ENCODE data around the gene STXBP6. TPM values are rescaled to one million over a fixed set of nuclear protein-coding genes. Genes with fewer than 3 reads are reported as not detected.

STXBP6 gene
- total RNA-seq, 4 donors from 2014 or later = 2.6 to 5.5 (median 4.4) TPM

GRCh38 chr14:25044106-25044698 is 5.7 kb downstream of the STXBP6 start:
- no peaks in the 10 kb centered on the region for H3K9me3 ChIP-seq
- peaks cover 0 to 3% (median 0%) of the 10 kb centered on the region in 3 donors for H3K27me3 ChIP-seq
- DNase-seq (no peak), ATAC-seq (no peak)
- in situ Hi-C loops (cut with MboI; ENCODE audit: low sequenced_read_pairs in 4 of 4) (loop anchor here in 2 of 4 donors (5.0 to 10.0 kb wide), 2 partner anchors 229 to 237 kb away; no protein-coding TSS in a partner anchor), intact Hi-C loops (cut with DNase I; ENCODE audit: low total_unique reads) (loop anchor here (5.0 kb wide), 1 partner anchor 237 kb away; no protein-coding TSS in a partner anchor)
- TF ChIP-seq, protein P1, sequence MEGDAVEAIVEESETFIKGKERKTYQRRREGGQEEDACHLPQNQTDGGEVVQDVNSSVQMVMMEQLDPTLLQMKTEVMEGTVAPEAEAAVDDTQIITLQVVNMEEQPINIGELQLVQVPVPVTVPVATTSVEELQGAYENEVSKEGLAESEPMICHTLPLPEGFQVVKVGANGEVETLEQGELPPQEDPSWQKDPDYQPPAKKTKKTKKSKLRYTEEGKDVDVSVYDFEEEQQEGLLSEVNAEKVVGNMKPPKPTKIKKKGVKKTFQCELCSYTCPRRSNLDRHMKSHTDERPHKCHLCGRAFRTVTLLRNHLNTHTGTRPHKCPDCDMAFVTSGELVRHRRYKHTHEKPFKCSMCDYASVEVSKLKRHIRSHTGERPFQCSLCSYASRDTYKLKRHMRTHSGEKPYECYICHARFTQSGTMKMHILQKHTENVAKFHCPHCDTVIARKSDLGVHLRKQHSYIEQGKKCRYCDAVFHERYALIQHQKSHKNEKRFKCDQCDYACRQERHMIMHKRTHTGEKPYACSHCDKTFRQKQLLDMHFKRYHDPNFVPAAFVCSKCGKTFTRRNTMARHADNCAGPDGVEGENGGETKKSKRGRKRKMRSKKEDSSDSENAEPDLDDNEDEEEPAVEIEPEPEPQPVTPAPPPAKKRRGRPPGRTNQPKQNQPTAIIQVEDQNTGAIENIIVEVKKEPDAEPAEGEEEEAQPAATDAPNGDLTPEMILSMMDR (IDR thresholded peaks at IDR 0.05 in 4 of 5, conservative IDR thresholded peaks at IDR 0.05 in 1 of 5) = no peak
- no peak for TF ChIP-seq POLR2A (IDR thresholded peaks at IDR 0.05)
- no peaks in the 10 kb centered on the region for H3K36me3 ChIP-seq
- H3K4me3 ChIP-seq = no peak overlapping the region
- H3K27ac ChIP-seq = no peak overlapping the region
- peaks cover 0 to 2% of the 10 kb centered on the region in 2 donors for H3K4me1 ChIP-seq

GRCh38 chr14:25042362-25043299 is 7.3 kb downstream of the STXBP6 start:
- Histone ChIP-seq H3K9me3 (no peaks in the 10 kb centered on the region), H3K36me3 (no peaks in the 10 kb centered on the region), H3K27me3 (no peaks in the 10 kb centered on the region), H3K4me1 (no peaks in the 10 kb centered on the region), H3K4me3 (no peak overlapping the region), H3K27ac (no peak overlapping the region)
- ATAC-seq (no peak), DNase-seq (no peak)
- intact Hi-C loops (cut with DNase I; ENCODE audit: low total_unique reads) = loop anchor here (5.0 kb wide), 1 partner anchor 235 kb away; no protein-coding TSS in a partner anchor
- in situ Hi-C loops (cut with MboI; ENCODE audit: low sequenced_read_pairs in 4 of 4) = loop anchor here in 2 of 4 donors (5.0 to 10.0 kb wide), 2 partner anchors 228 to 235 kb away; no protein-coding TSS in a partner anchor
- TF ChIP-seq POLR2A (IDR thresholded peaks at IDR 0.05) = no peak
- TF ChIP-seq, protein P1 (IDR thresholded peaks at IDR 0.05 in 4 of 5, conservative IDR thresholded peaks at IDR 0.05 in 1 of 5) = peak in 1 of 5 experiments; percentile 35

- no peaks in the 10 kb centered on the region for H3K27me3 ChIP-seq
- H3K36me3 ChIP-seq = no peaks in the 10 kb centered on the region
- no peaks in the 10 kb centered on the region for H3K4me1 ChIP-seq
- intact Hi-C loops (cut with DNase I; ENCODE audit: low total_unique reads) = loop anchor here (5.0 kb wide), 1 partner anchor 235 kb away; no protein-coding TSS in a partner anchor
- no peak overlapping the region for H3K4me3 ChIP-seq
- in situ Hi-C loops (cut with MboI; ENCODE audit: low sequenced_read_pairs in 4 of 4) = loop anchor here in 2 of 4 donors (5.0 to 10.0 kb wide), 2 partner anchors 227 to 235 kb away; no protein-coding TSS in a partner anchor
- no peaks in the 10 kb centered on the region for H3K9me3 ChIP-seq
- TF ChIP-seq, protein P1 (IDR thresholded peaks at IDR 0.05 in 4 of 5, conservative IDR thresholded peaks at IDR 0.05 in 1 of 5) = no peak
- no peak for TF ChIP-seq POLR2A (IDR thresholded peaks at IDR 0.05)
- DNase-seq (no peak), ATAC-seq (no peak)
- no peak overlapping the region for H3K27ac ChIP-seq
Observed at GRCh38 chr14:25041898-25042297, 8.0 kb downstream of the STXBP6 start.

DNA sequence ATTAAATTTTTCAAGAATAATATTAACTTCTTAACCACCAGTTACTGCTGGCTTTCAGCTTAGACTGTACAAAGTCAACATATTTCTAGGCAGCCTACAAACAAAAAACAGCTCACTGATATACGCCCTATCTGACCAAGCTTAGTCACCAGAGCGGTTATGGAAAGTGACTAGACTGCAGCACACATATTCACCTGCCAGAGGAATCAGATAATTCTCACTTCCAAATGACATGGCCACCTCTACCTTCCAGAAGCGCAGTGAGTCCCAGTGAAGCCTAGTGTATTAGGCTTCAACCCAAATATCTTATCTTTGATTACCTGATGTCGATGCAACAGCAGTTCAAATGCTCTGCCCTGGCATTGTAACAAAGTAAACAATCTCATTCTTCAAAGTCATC is 8.5 kb downstream of the STXBP6 start:
- intact Hi-C loops (cut with DNase I; ENCODE audit: low total_unique reads) = loop anchor here (5.0 kb wide), 1 partner anchor 234 kb away; no protein-coding TSS in a partner anchor
- Histone ChIP-seq H3K4me1 (no peaks in the 10 kb centered on the region), H3K9me3 (no peaks in the 10 kb centered on the region), H3K27me3 (no peaks in the 10 kb centered on the region), H3K27ac (no peak overlapping the region), H3K36me3 (no peaks in the 10 kb centered on the region), H3K4me3 (no peak overlapping the region)
- in situ Hi-C loops (cut with MboI; ENCODE audit: low sequenced_read_pairs in 4 of 4) = loop anchor here in 2 of 4 donors (5.0 to 10.0 kb wide), 2 partner anchors 227 to 234 kb away; no protein-coding TSS in a partner anchor
- TF ChIP-seq, protein P1 (IDR thresholded peaks at IDR 0.05 in 4 of 5, conservative IDR thresholded peaks at IDR 0.05 in 1 of 5) = no peak
- no peak for TF ChIP-seq POLR2A (IDR thresholded peaks at IDR 0.05)
- DNase-seq (no peak), ATAC-seq (no peak)
